GM12878 (cell line): ENCODE measurements around the gene RP2. TPM values are rescaled to one million over a fixed set of nuclear protein-coding genes. Genes with fewer than 3 reads are reported as not detected.

Experiments used
- ATAC-seq: fragments of 200-7000 bp; cut with Tn5 transposase; 3 replicates; pipeline ENCODE4 v1.9.1; 2020; ENCODE audit warnings: mild to moderate bottlenecking, moderate library complexity
- BruUV-seq: library from RNA; stranded (reverse); fragments of 400-500 nt; replicated peaks from 2 replicates; lab custom pipeline; 2021; lab: Mats Ljungman, UMichigan
- CTCF ChIA-PET: fragments of 300-600 bp; sonication (Branson Sonifier 250); formaldehyde crosslinking; extraction: SDS; loops from one replicate; lab custom pipeline; 2021; ENCODE audit warnings: inconsistent platforms; lab: Yijun Ruan, JAX
- POLR2A ChIA-PET: fragments of 350-600 bp; formaldehyde crosslinking; extraction: SDS; loops from one replicate; lab custom pipeline; 2021; ENCODE audit warnings: inconsistent platforms; lab: Charles Lee
- RAD21 ChIA-PET: fragments of 300-600 bp; sonication (Branson Sonifier 250); formaldehyde crosslinking; loops from one replicate; lab custom pipeline; 2023; ENCODE audit warnings: antibody characterized with exemption; ENCODE audit not compliant: unreplicated experiment; lab: Charles Lee
- SMC1A ChIA-PET: fragments of 300-600 bp; sonication (Branson Sonifier 250); formaldehyde crosslinking; loops from one replicate; lab custom pipeline; 2023; ENCODE audit not compliant: unreplicated experiment, uncharacterized antibody; lab: Charles Lee
- DNase-seq: peaks from one replicate; pipeline ENCODE4 v3.0.0-alpha.2; 2011; ENCODE audit warnings: low read depth, low spot score
- FAIRE-seq: peaks from 3 replicates; lab custom pipeline; 2011; peaks lifted over from hg19 to GRCh38; lab: Jason Lieb, UNC
- H2AFZ ChIP-seq: 2 replicates; pipeline ENCODE4 v1.6.0; 2011; ENCODE audit warnings: low read depth, low read length, control low read depth; ENCODE audit not compliant: control insufficient read depth
- H3K27ac ChIP-seq: 2 replicates; pipeline ENCODE4 v1.5.1; 2011; ENCODE audit warnings: control low read depth; ENCODE audit not compliant: control insufficient read depth, insufficient read depth
- H3K27me3 ChIP-seq, 2 experiments: replicated peaks in 1 of 2; 2 replicates each; pipeline versions ENCODE4 v1.6.0 to v1.6.1; 2011; ENCODE audit warnings: low read length in 1 of 2; ENCODE audit not compliant: control insufficient read depth in 2 of 2, insufficient read depth in 2 of 2
- H3K36me3 ChIP-seq, 2 experiments: 2 replicates each; pipeline ENCODE4 v1.5.1; 2011; ENCODE audit warnings: low read length in 1 of 2; ENCODE audit not compliant: control insufficient read depth in 2 of 2, insufficient read depth in 2 of 2
- H3K4me1 ChIP-seq: 2 replicates; pipeline ENCODE4 v1.6.1; 2011; ENCODE audit warnings: mild to moderate bottlenecking, low read length, moderate library complexity, mixed read lengths; ENCODE audit not compliant: control insufficient read depth, insufficient read depth
- H3K4me2 ChIP-seq: 2 replicates; pipeline ENCODE4 v1.6.0; 2011; ENCODE audit warnings: control low read depth; ENCODE audit not compliant: control insufficient read depth, insufficient read depth
- H3K4me3 ChIP-seq: fragments of 200-600 bp; sonication (generic); 2 replicates; pipeline ENCODE4 v1.5.1; 2016
- H3K79me2 ChIP-seq: 2 replicates; pipeline ENCODE4 v1.6.0; 2011; ENCODE audit warnings: low read length; ENCODE audit not compliant: control insufficient read depth, insufficient read depth
- H3K9ac ChIP-seq: 2 replicates; pipeline ENCODE4 v1.8.0; 2011; ENCODE audit warnings: low read length, control low read depth, mixed read lengths; ENCODE audit not compliant: control insufficient read depth, insufficient read depth
- H3K9me3 ChIP-seq: replicated peaks from 3 replicates; pipeline ENCODE4 v1.5.1; 2011; ENCODE audit warnings: mild to moderate bottlenecking, low read length; ENCODE audit not compliant: control insufficient read depth, insufficient read depth
- H4K20me1 ChIP-seq: 2 replicates; pipeline ENCODE4 v1.6.0; 2011; ENCODE audit not compliant: control insufficient read depth, insufficient read depth
- GATAD2B ChIP-seq: fragments of 450-650 bp; conservative IDR thresholded peaks from 2 replicates; pipeline ENCODE4 v1.6.1; 2017; ENCODE audit warnings: low read depth, mild to moderate bottlenecking, moderate library complexity
- KAT2A ChIP-seq: conservative IDR thresholded peaks from 2 replicates; pipeline ENCODE4 v1.6.1; 2011; ENCODE audit warnings: low read depth, low read length; ENCODE audit not compliant: control insufficient read depth
- KDM1A ChIP-seq: fragments of 200-600 bp; sonication (generic); IDR thresholded peaks from 2 replicates; pipeline ENCODE4 v1.6.1; 2016; ENCODE audit warnings: borderline replicate concordance
- NR2C1 ChIP-seq: fragments of 450-650 bp; IDR thresholded peaks from 2 replicates; pipeline ENCODE4 v1.6.1; 2017; ENCODE audit warnings: antibody characterized with exemption, mild to moderate bottlenecking, moderate library complexity
- RBBP5 ChIP-seq: fragments of 200-600 bp; sonication (generic); conservative IDR thresholded peaks from 2 replicates; pipeline ENCODE4 v1.6.1; 2016
- REST ChIP-seq: IDR thresholded peaks from 2 replicates; pipeline ENCODE4 v1.6.1; 2012; ENCODE audit warnings: mild to moderate bottlenecking, low read depth, low read length
- RFX5 ChIP-seq: IDR thresholded peaks from 2 replicates; pipeline ENCODE4 v1.6.1; 2011; ENCODE audit warnings: low read depth, low read length, improper control_type of control experiment
- SPI1 ChIP-seq: IDR thresholded peaks from 2 replicates; pipeline ENCODE4 v1.6.1; 2011; ENCODE audit warnings: low read depth, mild to moderate bottlenecking, low read length, moderate library complexity, borderline replicate concordance; ENCODE audit not compliant: insufficient read depth
- TAF1 ChIP-seq: IDR thresholded peaks from 2 replicates; pipeline ENCODE4 v1.6.1; 2011; ENCODE audit warnings: mild to moderate bottlenecking, low read depth, low read length, borderline replicate concordance
- TCF12 ChIP-seq: IDR thresholded peaks from 2 replicates; pipeline ENCODE4 v1.6.1; 2011; ENCODE audit warnings: low read depth, mild to moderate bottlenecking, low read length
- TCF7 ChIP-seq: IDR thresholded peaks from 2 replicates; pipeline ENCODE4 v1.6.1; 2014; ENCODE audit warnings: antibody characterized with exemption, borderline replicate concordance
- ZNF24 ChIP-seq: fragments of 450-650 bp; IDR thresholded peaks from 2 replicates; pipeline ENCODE4 v1.6.1; 2017; ENCODE audit warnings: antibody characterized with exemption, mild to moderate bottlenecking
- WGBS: methylation state at CpG from one replicate; pipeline ENCODE4 v1.1.6; 2016; ENCODE audit warnings: low lambda C conversion rate; ENCODE audit not compliant: insufficient replicate concordance, insufficient coverage; ENCODE audit errors: missing lambda C conversion rate; 5-methylcytosine and 5-hydroxymethylcytosine counted together
- in situ Hi-C: fragments of 300-500 bp; cut with MboI; formaldehyde crosslinking; loops from 9 replicates; pipeline ENCODE4 v1.14.3; 2018; ENCODE audit warnings: mixed read lengths
- intact Hi-C: fragments of 100-400 bp; cut with micrococcal nuclease; formaldehyde crosslinking; loops from one replicate; pipeline ENCODE4 v1.14.2; 2022; ENCODE audit not compliant: unreplicated experiment
- polyA plus RNA-seq, 11 experiments: library from polyadenylated mRNA; depleted of rRNA in 4 of 11; unstranded in 6 of 11; stranded (reverse) in 5 of 11; fragments of >200 nt; fragmentation: Nextera tagmentation in 4 of 11; fragmentation: Illumina TruSeq in 1 of 11; extraction: Ambion mirVana in 4 of 11; extraction: Trizol in 1 of 11; gene quantifications; 1 replicate in 1 of 11; 2 replicates in 10 of 11; pipeline versions ENCODE4 v1.2.1 to v1.2.3, GENCODE V29; 2011 to 2016; ENCODE audit warnings: inconsistent platforms in 2 of 11, missing spikeins in 2 of 11, low read depth in 1 of 11
- total RNA-seq, 4 experiments: library from RNA; depleted of rRNA in 3 of 4; stranded (reverse); fragments of >200 nt in 3 of 4; fragmentation: Illumina TruSeq in 1 of 4; extraction: Trizol in 1 of 4; gene quantifications; 2 replicates each; pipeline versions ENCODE4 v1.2.1 to v1.2.3, GENCODE V29; 2013 to 2021
- TF ChIP-seq, protein P1 (sequence below): fragments of 450-650 bp; formaldehyde crosslinking; IDR thresholded peaks from 2 replicates; pipeline ENCODE4 v1.4.0; 2022; ENCODE audit warnings: mild to moderate bottlenecking, moderate library complexity

Gene RP2
- total and polyA plus RNA-seq, 10 of the 15 experiments (the other 5 are each of a cell fraction or from before 2014, with no cell fraction given): 3.5 to 11.0 (median 5.7) TPM

DNA sequence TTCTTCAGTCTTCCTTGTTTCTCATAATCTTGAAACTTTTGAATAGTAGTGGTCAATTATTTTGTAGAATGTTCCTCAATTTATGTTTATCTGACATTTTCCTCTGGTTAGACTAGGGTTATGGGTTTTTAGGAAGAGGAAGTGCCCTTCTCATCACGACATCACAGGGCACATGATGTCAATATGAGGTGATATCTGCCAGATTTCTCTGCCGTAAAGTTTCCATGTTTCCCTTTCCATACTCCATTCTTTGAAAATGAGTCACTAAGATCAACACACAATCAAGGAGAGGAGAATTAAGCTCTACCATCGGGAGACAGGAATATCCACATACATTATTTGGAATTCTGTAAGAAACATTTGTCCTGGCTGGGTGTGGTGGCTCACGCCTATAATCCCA lies 28.4 kb downstream of the RP2 start:
- H3K79me2 ChIP-seq: no peaks in the 10 kb centered on the region
- H3K4me3 ChIP-seq: no peak overlapping the region
- no peaks in the 10 kb centered on the region for H3K9me3 ChIP-seq
- ChIA-PET SMC1A (no interaction called here), RAD21 (no interaction called here), CTCF (interaction anchor here (0.6 kb wide), 1 partner anchor 177 kb away, joined by 3 read pairs; no protein-coding TSS in a partner anchor), POLR2A (no interaction called here)
- H3K4me2 ChIP-seq: no peak overlapping the region
- H3K27me3 ChIP-seq: no peaks in the 10 kb centered on the region
- 60% methylated on average over 4 of the region's 4 CpGs for WGBS
- BruUV-seq: no TSS peak
- TF ChIP-seq REST: no peak
- TF ChIP-seq, protein P1, sequence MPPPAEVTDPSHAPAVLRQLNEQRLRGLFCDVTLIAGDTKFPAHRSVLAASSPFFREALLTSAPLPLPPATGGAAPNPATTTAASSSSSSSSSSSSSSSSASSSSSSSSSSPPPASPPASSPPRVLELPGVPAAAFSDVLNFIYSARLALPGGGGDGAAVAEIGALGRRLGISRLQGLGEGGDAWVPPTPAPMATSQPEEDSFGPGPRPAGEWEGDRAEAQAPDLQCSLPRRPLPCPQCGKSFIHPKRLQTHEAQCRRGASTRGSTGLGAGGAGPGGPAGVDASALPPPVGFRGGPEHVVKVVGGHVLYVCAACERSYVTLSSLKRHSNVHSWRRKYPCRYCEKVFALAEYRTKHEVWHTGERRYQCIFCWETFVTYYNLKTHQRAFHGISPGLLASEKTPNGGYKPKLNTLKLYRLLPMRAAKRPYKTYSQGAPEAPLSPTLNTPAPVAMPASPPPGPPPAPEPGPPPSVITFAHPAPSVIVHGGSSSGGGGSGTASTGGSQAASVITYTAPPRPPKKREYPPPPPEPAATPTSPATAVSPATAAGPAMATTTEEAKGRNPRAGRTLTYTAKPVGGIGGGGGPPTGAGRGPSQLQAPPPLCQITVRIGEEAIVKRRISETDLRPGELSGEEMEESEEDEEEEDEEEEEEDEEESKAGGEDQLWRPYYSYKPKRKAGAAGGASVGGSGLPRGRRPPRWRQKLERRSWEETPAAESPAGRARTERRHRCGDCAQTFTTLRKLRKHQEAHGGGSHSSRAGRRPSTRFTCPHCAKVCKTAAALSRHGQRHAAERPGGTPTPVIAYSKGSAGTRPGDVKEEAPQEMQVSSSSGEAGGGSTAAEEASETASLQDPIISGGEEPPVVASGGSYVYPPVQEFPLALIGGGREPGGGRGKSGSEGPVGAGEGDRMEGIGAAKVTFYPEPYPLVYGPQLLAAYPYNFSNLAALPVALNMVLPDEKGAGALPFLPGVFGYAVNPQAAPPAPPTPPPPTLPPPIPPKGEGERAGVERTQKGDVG (CRISPR knock-in tag): no peak
- TF ChIP-seq RBBP5: no peak
- no peak for TF ChIP-seq ZNF24
- TF ChIP-seq GATAD2B: no peak
- TF ChIP-seq KAT2A: no peak
- TF ChIP-seq RFX5: no peak
- no peak for TF ChIP-seq TCF12
- TF ChIP-seq SPI1: no peak
- no peak for TF ChIP-seq KDM1A
- no peak for TF ChIP-seq TCF7
- no peak for TF ChIP-seq TAF1
- no peak for TF ChIP-seq NR2C1
- no peaks in the 10 kb centered on the region for H3K4me1 ChIP-seq
- FAIRE-seq (no peak), ATAC-seq (no peak), DNase-seq (no peak)
- H3K9ac ChIP-seq: no peak overlapping the region
- intact Hi-C loops: no loop called here
- no peak overlapping the region for H3K27ac ChIP-seq
- no peaks in the 10 kb centered on the region for H4K20me1 ChIP-seq
- in situ Hi-C loops: no loop called here
- H2AFZ ChIP-seq: no peak overlapping the region
- H3K36me3 ChIP-seq: peaks cover 0 to 2% of the 10 kb centered on the region in 2 experiments; a peak in 1 of 4 replicates
